ENCODE results near the gene AFAP1. TPM values are rescaled to one million over a fixed set of nuclear protein-coding genes. Genes with fewer than 3 reads are reported as not detected.

AFAP1 gene
- total and polyA plus RNA-seq, 2 donors (not counting 1 experiment from before 2014, with no cell fraction given): 0.03 to 0.44 TPM

DNA sequence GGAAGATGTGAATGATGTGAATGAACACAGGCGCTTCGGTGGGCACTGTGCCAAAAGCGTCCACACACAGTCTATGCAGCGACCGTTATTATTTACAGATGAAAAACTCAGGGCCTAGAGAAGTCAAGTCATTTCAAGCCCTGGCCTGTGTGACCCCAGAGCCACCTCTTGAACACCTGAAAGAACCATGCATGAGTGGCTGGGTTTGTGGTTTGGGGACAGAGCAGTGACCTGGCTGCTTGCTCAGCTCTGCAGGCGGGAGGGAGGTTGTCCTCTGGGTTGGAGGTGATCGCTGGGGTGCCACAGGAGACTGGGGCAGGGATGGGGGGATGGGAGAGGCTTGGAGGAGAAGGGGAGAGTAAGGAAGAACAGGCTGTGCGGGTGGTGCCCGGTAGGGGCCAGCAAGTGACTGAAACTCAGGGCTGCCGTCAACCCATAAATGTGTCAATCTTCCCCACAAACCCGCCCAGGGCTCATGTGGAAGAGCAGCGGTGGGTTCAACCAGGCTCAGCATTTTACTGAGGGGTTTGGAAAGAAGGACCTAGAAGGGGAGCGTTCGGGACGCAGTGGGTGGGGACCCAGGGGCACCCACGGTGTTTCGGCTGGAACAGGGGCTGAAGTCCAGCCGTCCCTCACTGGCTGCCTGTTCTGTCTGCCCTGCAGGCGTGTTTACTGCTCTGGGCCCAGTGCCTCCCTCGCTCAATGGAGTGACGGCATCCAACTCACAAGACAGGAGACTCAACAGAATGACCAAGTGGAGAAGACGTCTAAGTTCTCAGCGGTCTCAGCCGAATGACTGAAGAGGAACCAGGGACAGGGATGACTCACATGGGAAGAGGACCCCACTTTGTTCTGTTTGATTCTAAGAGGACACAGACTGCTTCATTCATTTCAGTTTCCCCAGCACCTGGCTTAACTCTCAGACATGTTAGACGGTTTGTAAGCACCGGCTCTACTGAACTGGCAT lies 167.8 kb downstream of the AFAP1 start:
- H3K4me1 Mint-ChIP-seq: no peaks in the 10 kb centered on the region
- Histone ChIP-seq H3K9me3 (ENCODE audit: control extremely low read depth in 1 of 3, control insufficient read depth in 2 of 3, insufficient read depth in 1 of 3, low read length in 2 of 3) (no peaks in the 10 kb centered on the region), H2AFZ (ENCODE audit: insufficient read depth, low read depth, low read length, poor library complexity, severe bottlenecking) (no peak overlapping the region), H4K20me1 (ENCODE audit: control insufficient read depth, insufficient read depth, low read length, poor library complexity, severe bottlenecking) (no peaks in the 10 kb centered on the region), H3K27ac (ENCODE audit: low read length in 2 of 2) (no peak overlapping the region), H3K9ac (ENCODE audit: low read length) (no peak overlapping the region), H3K4me3 (ENCODE audit: control extremely low read depth in 1 of 5, extremely low read depth in 1 of 5, insufficient read depth in 1 of 5, low read depth in 2 of 5, low read length in 4 of 5) (no peak overlapping the region), H3K36me3 (replicated peaks in 1 of 2; ENCODE audit: control extremely low read depth in 1 of 2, control insufficient read depth in 1 of 2, extremely low read depth in 1 of 2, insufficient read depth in 2 of 2, low read length in 1 of 2) (no peaks in the 10 kb centered on the region), H3K27me3 (replicated peaks in 1 of 4; ENCODE audit: control extremely low read depth in 1 of 4, control insufficient read depth in 3 of 4, insufficient read depth in 4 of 4, low read length in 3 of 4) (no peaks in the 10 kb centered on the region), H3K4me2 (replicated peaks; ENCODE audit: low read depth, low read length, poor library complexity, severe bottlenecking) (no peak overlapping the region), H3K4me1 (ENCODE audit: control insufficient read depth in 2 of 2, insufficient read depth in 2 of 2, low read length in 2 of 2) (no peaks in the 10 kb centered on the region), H3K79me2 (ENCODE audit: control insufficient read depth, insufficient read depth, low read length) (no peaks in the 10 kb centered on the region)
- H3K27ac Mint-ChIP-seq: no peak overlapping the region
- no peak overlapping the region for H3K4me3 Mint-ChIP-seq
- H3K9me3 Mint-ChIP-seq (ENCODE audit: insufficient read depth): no peaks in the 10 kb centered on the region
- H3K27me3 Mint-ChIP-seq: peaks cover 14% of the 10 kb centered on the region
- ChIA-PET POLR2A (no interaction called here), CTCF (no interaction called here)
- intact Hi-C loops (cut with micrococcal nuclease): no loop called here
- 77% methylated on average over 21 of the region's 26 CpGs for WGBS (ENCODE audit: insufficient coverage)
- DNase-seq (no peak), ATAC-seq (ENCODE audit: low read depth) (no peak)
- TF ChIP-seq EZH2 (IDR thresholded peaks at IDR 0.05; ENCODE audit: borderline replicate concordance, insufficient read depth, low read depth, low read length, poor library complexity, severe bottlenecking): no peak
- TF ChIP-seq, protein P1, sequence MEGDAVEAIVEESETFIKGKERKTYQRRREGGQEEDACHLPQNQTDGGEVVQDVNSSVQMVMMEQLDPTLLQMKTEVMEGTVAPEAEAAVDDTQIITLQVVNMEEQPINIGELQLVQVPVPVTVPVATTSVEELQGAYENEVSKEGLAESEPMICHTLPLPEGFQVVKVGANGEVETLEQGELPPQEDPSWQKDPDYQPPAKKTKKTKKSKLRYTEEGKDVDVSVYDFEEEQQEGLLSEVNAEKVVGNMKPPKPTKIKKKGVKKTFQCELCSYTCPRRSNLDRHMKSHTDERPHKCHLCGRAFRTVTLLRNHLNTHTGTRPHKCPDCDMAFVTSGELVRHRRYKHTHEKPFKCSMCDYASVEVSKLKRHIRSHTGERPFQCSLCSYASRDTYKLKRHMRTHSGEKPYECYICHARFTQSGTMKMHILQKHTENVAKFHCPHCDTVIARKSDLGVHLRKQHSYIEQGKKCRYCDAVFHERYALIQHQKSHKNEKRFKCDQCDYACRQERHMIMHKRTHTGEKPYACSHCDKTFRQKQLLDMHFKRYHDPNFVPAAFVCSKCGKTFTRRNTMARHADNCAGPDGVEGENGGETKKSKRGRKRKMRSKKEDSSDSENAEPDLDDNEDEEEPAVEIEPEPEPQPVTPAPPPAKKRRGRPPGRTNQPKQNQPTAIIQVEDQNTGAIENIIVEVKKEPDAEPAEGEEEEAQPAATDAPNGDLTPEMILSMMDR (IDR thresholded peaks at IDR 0.05): no peak

GRCh38 chr4:7771056-7771455 lies 168.6 kb downstream of the AFAP1 start:
- Mint-ChIP-seq H3K27me3 (peaks cover 14% of the 10 kb centered on the region), H3K27ac (no peak overlapping the region), H3K4me3 (no peak overlapping the region), H3K9me3 (ENCODE audit: insufficient read depth) (no peaks in the 10 kb centered on the region), H3K4me1 (no peaks in the 10 kb centered on the region)
- DNase-seq (no peak), ATAC-seq (ENCODE audit: low read depth) (no peak)
- POLR2A ChIA-PET: no interaction called here
- CTCF ChIA-PET: no interaction called here
- no peaks in the 10 kb centered on the region for H3K36me3 ChIP-seq (replicated peaks in 1 of 2; ENCODE audit: control extremely low read depth in 1 of 2, control insufficient read depth in 1 of 2, extremely low read depth in 1 of 2, insufficient read depth in 2 of 2, low read length in 1 of 2)
- no peaks in the 10 kb centered on the region for H3K27me3 ChIP-seq (replicated peaks in 1 of 4; ENCODE audit: control extremely low read depth in 1 of 4, control insufficient read depth in 3 of 4, insufficient read depth in 4 of 4, low read length in 3 of 4)
- H4K20me1 ChIP-seq (ENCODE audit: control insufficient read depth, insufficient read depth, low read length, poor library complexity, severe bottlenecking): no peaks in the 10 kb centered on the region
- no peak overlapping the region for H3K9ac ChIP-seq (ENCODE audit: low read length)
- no peak overlapping the region for H3K4me3 ChIP-seq (ENCODE audit: control extremely low read depth in 1 of 5, extremely low read depth in 1 of 5, insufficient read depth in 1 of 5, low read depth in 2 of 5, low read length in 4 of 5)
- no peak overlapping the region for H2AFZ ChIP-seq (ENCODE audit: insufficient read depth, low read depth, low read length, poor library complexity, severe bottlenecking)
- H3K79me2 ChIP-seq (ENCODE audit: control insufficient read depth, insufficient read depth, low read length): no peaks in the 10 kb centered on the region
- no peaks in the 10 kb centered on the region for H3K9me3 ChIP-seq (ENCODE audit: control extremely low read depth in 1 of 3, control insufficient read depth in 2 of 3, insufficient read depth in 1 of 3, low read length in 2 of 3)
- WGBS (ENCODE audit: insufficient coverage): 85% methylated on average over 2 of the region's 6 CpGs
- H3K4me1 ChIP-seq (ENCODE audit: control insufficient read depth in 2 of 2, insufficient read depth in 2 of 2, low read length in 2 of 2): no peaks in the 10 kb centered on the region
- no peak overlapping the region for H3K4me2 ChIP-seq (replicated peaks; ENCODE audit: low read depth, low read length, poor library complexity, severe bottlenecking)
- TF ChIP-seq, protein P1 (IDR thresholded peaks at IDR 0.05): no peak
- TF ChIP-seq EZH2 (IDR thresholded peaks at IDR 0.05; ENCODE audit: borderline replicate concordance, insufficient read depth, low read depth, low read length, poor library complexity, severe bottlenecking): no peak
- intact Hi-C loops (cut with micrococcal nuclease): no loop called here
- no peak overlapping the region for H3K27ac ChIP-seq (ENCODE audit: low read length in 2 of 2)

Measured in B cell (primary cell).